A549 (cell line): Measurements from ENCODE around the gene KCNN4. TPM values are rescaled to one million over a fixed set of nuclear protein-coding genes. Genes with fewer than 3 reads are reported as not detected.
A peak's percentile ranks its signal among the peaks of the same experiment; 100 is the strongest.

Source experiments
- ATAC-seq, 2 experiments: fragments of 200-7000 bp in 1 of 2; fragments of >200 bp in 1 of 2; cut with Nextera tagmentation in 1 of 2; cut with Tn5 transposase in 1 of 2; 3 replicates each; pipeline versions ENCODE4 v1.8.0 to v1.9.1; 2018 to 2020; ENCODE audit warnings: mild to moderate bottlenecking in 1 of 2, moderate library complexity in 1 of 2
- CTCF ChIA-PET: fragments of 300-600 bp; sonication (Branson Sonifier 250); formaldehyde crosslinking; extraction: SDS; loops from one replicate; lab custom pipeline; 2021; ENCODE audit warnings: antibody characterized with exemption, inconsistent platforms; lab: Yijun Ruan, JAX
- POLR2A ChIA-PET: fragments of 350-600 bp; formaldehyde crosslinking; extraction: SDS; loops from one replicate; lab custom pipeline; 2021; ENCODE audit warnings: antibody characterized with exemption, inconsistent platforms; lab: Yijun Ruan, JAX
- DNase-seq, 2 experiments: peaks; one replicate each; pipeline versions ENCODE4 v3.0.0 to v3.0.0-alpha.2; 2011 to 2016; ENCODE audit warnings: low read depth in 1 of 2, low spot score in 1 of 2
- FAIRE-seq: peaks from 2 replicates; lab custom pipeline; 2011; peaks lifted over from hg19 to GRCh38; lab: Jason Lieb, UNC
- H3K27ac ChIP-seq, 2 experiments: fragments of >200 bp; sonication (Bioruptor Twin); formaldehyde crosslinking; 3 replicates each; pipeline ENCODE4 v1.5.1; 2016 to 2017
- H3K4me1 ChIP-seq: fragments of >200 bp; sonication (Bioruptor Twin); formaldehyde crosslinking; 3 replicates; pipeline ENCODE4 v1.6.1; 2016
- H3K4me2 ChIP-seq: fragments of >200 bp; sonication (Bioruptor Twin); formaldehyde crosslinking; 3 replicates; pipeline ENCODE4 v1.6.1; 2016
- H3K4me3 ChIP-seq: fragments of >200 bp; sonication (Bioruptor Twin); formaldehyde crosslinking; 3 replicates; pipeline ENCODE4 v1.5.1; 2016
- H3K9me3 ChIP-seq: fragments of >200 bp; sonication (Bioruptor Twin); formaldehyde crosslinking; 3 replicates; pipeline ENCODE4 v1.6.1; 2016
- BHLHE40 ChIP-seq: IDR thresholded peaks from 2 replicates; pipeline ENCODE4 v1.6.1; 2012; ENCODE audit warnings: low read depth, low read length, inconsistent platforms
- CBX8 ChIP-seq: fragments of 200-600 bp; sonication (generic); IDR thresholded peaks from 2 replicates; pipeline ENCODE4 v1.6.1; 2016
- CHD4 ChIP-seq: fragments of 200-600 bp; sonication (generic); IDR thresholded peaks from 2 replicates; pipeline ENCODE4 v1.6.1; 2016; ENCODE audit warnings: antibody characterized with exemption, mild to moderate bottlenecking, borderline replicate concordance
- E2F6 ChIP-seq: IDR thresholded peaks from 2 replicates; pipeline ENCODE4 v1.6.1; 2012; ENCODE audit warnings: low read depth, borderline replicate concordance
- EHF ChIP-seq: fragments of 250-450 bp; sonication (Bioruptor Pico); IDR thresholded peaks from 2 replicates; pipeline ENCODE4 v1.5.0; 2020; ENCODE audit warnings: mild to moderate bottlenecking
- EHMT2 ChIP-seq: fragments of 200-600 bp; sonication (generic); IDR thresholded peaks from 2 replicates; pipeline ENCODE4 v1.6.1; 2016; ENCODE audit warnings: antibody characterized with exemption, low read depth, mild to moderate bottlenecking, moderate library complexity
- ELK1 ChIP-seq: fragments of 150-350 bp; IDR thresholded peaks from 2 replicates; pipeline ENCODE4 v1.6.1; 2014; ENCODE audit warnings: low read depth, mild to moderate bottlenecking, low read length
- FOSL2 ChIP-seq, 2 experiments: fragments of 450-650 bp in 1 of 2; fragments of >200 bp in 1 of 2; sonication (Bioruptor Twin) in 1 of 2; formaldehyde crosslinking; IDR thresholded peaks; 2 replicates each; pipeline versions ENCODE4 v1.5.0 to v1.6.1; 2016 to 2020; ENCODE audit warnings: mild to moderate bottlenecking in 1 of 2, moderate library complexity in 1 of 2
- KDM1A ChIP-seq: fragments of 200-600 bp; sonication (generic); IDR thresholded peaks from 2 replicates; pipeline ENCODE4 v1.6.1; 2016; ENCODE audit warnings: low read depth, mild to moderate bottlenecking
- MAFK ChIP-seq: fragments of 450-650 bp; IDR thresholded peaks from 2 replicates; pipeline ENCODE4 v1.6.1; 2014; ENCODE audit not compliant: partially characterized antibody
- MAX ChIP-seq: IDR thresholded peaks from 2 replicates; pipeline ENCODE4 v1.6.1; 2012
- NFE2L2 ChIP-seq: fragments of 150-350 bp; conservative IDR thresholded peaks from 2 replicates; pipeline ENCODE4 v1.6.1; 2014; ENCODE audit warnings: low read length
- NR3C1 ChIP-seq: fragments of >200 bp; sonication (Bioruptor Twin); formaldehyde crosslinking; IDR thresholded peaks from 3 replicates; pipeline ENCODE4 v1.6.1; 2017
- PHF8 ChIP-seq: fragments of 200-600 bp; sonication (generic); IDR thresholded peaks from 2 replicates; pipeline ENCODE4 v1.6.1; 2016; ENCODE audit warnings: low read depth, mild to moderate bottlenecking, antibody characterized with exemption, moderate library complexity, borderline replicate concordance
- POLR2AphosphoS2 ChIP-seq: conservative IDR thresholded peaks from 2 replicates; pipeline ENCODE4 v1.6.1; 2012; ENCODE audit warnings: low read length, improper control_type of control experiment, inconsistent platforms
- RAD21 ChIP-seq, 2 experiments: fragments of >200 bp in 1 of 2; sonication (Bioruptor Twin) in 1 of 2; formaldehyde crosslinking in 1 of 2; IDR thresholded peaks in 1 of 2; conservative IDR thresholded peaks in 1 of 2; 2 replicates in 1 of 2; 3 replicates in 1 of 2; pipeline ENCODE4 v1.6.1; 2012 to 2018; ENCODE audit warnings: inconsistent platforms in 1 of 2
- RARB ChIP-seq: fragments of 250-450 bp; sonication (Bioruptor Pico); IDR thresholded peaks from 2 replicates; pipeline ENCODE4 v1.8.0; 2021; ENCODE audit warnings: mild to moderate bottlenecking, moderate library complexity
- RFX5 ChIP-seq: fragments of 450-650 bp; IDR thresholded peaks from 2 replicates; pipeline ENCODE4 v1.7.1; 2014; ENCODE audit warnings: antibody characterized with exemption, mild to moderate bottlenecking, moderate library complexity
- RNF2 ChIP-seq: fragments of 200-600 bp; sonication (generic); IDR thresholded peaks from 2 replicates; pipeline ENCODE4 v1.6.1; 2016; ENCODE audit warnings: low read depth, mild to moderate bottlenecking, antibody characterized with exemption, moderate library complexity, borderline replicate concordance
- SMC3 ChIP-seq: fragments of >200 bp; sonication (Bioruptor Twin); formaldehyde crosslinking; IDR thresholded peaks from 3 replicates; pipeline ENCODE4 v1.6.1; 2018; ENCODE audit warnings: inconsistent platforms
- TFCP2L1 ChIP-seq: fragments of 250-450 bp; sonication (Bioruptor Pico); IDR thresholded peaks from 2 replicates; pipeline ENCODE4 v1.5.0; 2021; ENCODE audit warnings: mild to moderate bottlenecking
- ZFP36 ChIP-seq: fragments of 450-650 bp; IDR thresholded peaks from 2 replicates; pipeline ENCODE4 v1.6.1; 2014; ENCODE audit warnings: borderline replicate concordance; ENCODE audit not compliant: partially characterized antibody
- ZSCAN20 ChIP-seq: fragments of 250-450 bp; sonication (Bioruptor Pico); IDR thresholded peaks from 2 replicates; pipeline ENCODE4 v1.8.0; 2022; ENCODE audit warnings: mild to moderate bottlenecking, moderate library complexity
- WGBS: methylation state at CpG from one replicate; pipeline ENCODE4 v1.1.6; 2017; ENCODE audit errors: missing lambda C conversion rate; 5-methylcytosine and 5-hydroxymethylcytosine counted together
- polyA plus RNA-seq, 4 experiments: library from polyadenylated mRNA; depleted of rRNA in 3 of 4; stranded (reverse); fragments of >200 nt; fragmentation: RNase III in 1 of 4; extraction: RNeasy Plus Mini Kit Qiagen cat#74134 plus additional on column Dnase treatment in 1 of 4; gene quantifications; 2 replicates in 3 of 4; 3 replicates in 1 of 4; pipeline ENCODE4 v1.2.3, GENCODE V29; 2011 to 2017
- TF ChIP-seq, protein P1 (sequence below): fragments of >200 bp; sonication (Bioruptor Twin); formaldehyde crosslinking; IDR thresholded peaks from 3 replicates; pipeline ENCODE4 v1.6.1; 2016
- TF ChIP-seq, protein P2 (sequence below): fragments of 250-450 bp; sonication (Bioruptor Pico); IDR thresholded peaks from 2 replicates; pipeline ENCODE4 v1.5.0; 2020; ENCODE audit warnings: low read depth, mild to moderate bottlenecking, moderate library complexity
- TF ChIP-seq, protein P3 (sequence below): fragments of 450-650 bp; IDR thresholded peaks from 2 replicates; pipeline ENCODE4 v1.6.1; 2014; ENCODE audit warnings: antibody characterized with exemption
- TF ChIP-seq, protein P4 (sequence below): fragments of 200-600 bp; sonication (generic); IDR thresholded peaks from 2 replicates; pipeline ENCODE4 v1.6.1; 2016; ENCODE audit warnings: antibody characterized with exemption, mild to moderate bottlenecking, moderate library complexity

KCNN4 gene
- polyA plus RNA-seq, 2 of the 4 experiments (the other 2 are of a cell fraction): 15.7 to 21.0 TPM

DNA sequence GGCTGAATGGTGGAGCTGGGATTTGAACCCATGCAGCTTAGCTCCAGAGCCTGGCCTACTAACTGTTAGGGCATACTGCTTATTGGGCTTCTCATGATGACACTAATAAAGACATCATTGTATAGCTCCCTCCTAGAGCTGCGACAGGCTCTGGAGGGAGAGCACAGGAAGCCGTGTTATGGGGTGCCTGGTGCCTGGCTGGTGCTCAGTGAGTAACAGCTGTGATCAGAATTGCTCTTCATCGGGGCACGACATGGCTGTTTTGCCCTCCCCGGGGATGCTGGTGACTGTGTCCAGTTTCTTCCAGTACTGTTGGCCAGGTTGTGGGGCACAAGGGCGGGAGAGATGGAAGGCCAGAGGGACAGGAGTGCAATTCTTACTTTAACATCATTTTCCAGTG, 16.3 kb upstream of the KCNN4 start (continued):
- TF ChIP-seq, protein P1, sequence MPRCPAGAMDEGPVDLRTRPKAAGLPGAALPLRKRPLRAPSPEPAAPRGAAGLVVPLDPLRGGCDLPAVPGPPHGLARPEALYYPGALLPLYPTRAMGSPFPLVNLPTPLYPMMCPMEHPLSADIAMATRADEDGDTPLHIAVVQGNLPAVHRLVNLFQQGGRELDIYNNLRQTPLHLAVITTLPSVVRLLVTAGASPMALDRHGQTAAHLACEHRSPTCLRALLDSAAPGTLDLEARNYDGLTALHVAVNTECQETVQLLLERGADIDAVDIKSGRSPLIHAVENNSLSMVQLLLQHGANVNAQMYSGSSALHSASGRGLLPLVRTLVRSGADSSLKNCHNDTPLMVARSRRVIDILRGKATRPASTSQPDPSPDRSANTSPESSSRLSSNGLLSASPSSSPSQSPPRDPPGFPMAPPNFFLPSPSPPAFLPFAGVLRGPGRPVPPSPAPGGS: no peak

GRCh38 chr19:43790587-43790986, 9.8 kb upstream of the KCNN4 start:
- ChIA-PET POLR2A (interaction anchor here (0.9 kb wide), 1 partner anchor 35 kb away, joined by 4 read pairs; the partner anchor contains the start of gene SMG9), CTCF (interaction anchor here (0.9 to 24.0 kb wide), 5 partner anchors 17 to 271 kb away, joined by 4 to 565 read pairs (median 4); partner anchors contain the start of gene SMG9)
- peak in 1 of 2 experiments; percentile 35; a peak in 2 of 6 replicates for ATAC-seq
- Histone ChIP-seq H3K4me1 (no peaks in the 10 kb centered on the region), H3K4me3 (no peak overlapping the region), H3K9me3 (peaks cover 3% of the 10 kb centered on the region; the same call in 1 of the 3 replicates), H3K4me2 (no peak overlapping the region), H3K27ac (no peak overlapping the region)
- DNase-seq: no peak
- TF ChIP-seq NR3C1 (no peak), EHF (CRISPR knock-in tag) (no peak), EHMT2 (no peak), MAX (no peak), BHLHE40 (no peak), MAFK (no peak), RFX5 (no peak), NFE2L2 (no peak), E2F6 (no peak), RAD21 (conservative IDR thresholded peaks at IDR 0.05 in 1 of 2, IDR thresholded peaks at IDR 0.05 in 1 of 2) (no peak), POLR2AphosphoS2 (no peak), SMC3 (no peak), TFCP2L1 (no peak)
- TF ChIP-seq, protein P2, sequence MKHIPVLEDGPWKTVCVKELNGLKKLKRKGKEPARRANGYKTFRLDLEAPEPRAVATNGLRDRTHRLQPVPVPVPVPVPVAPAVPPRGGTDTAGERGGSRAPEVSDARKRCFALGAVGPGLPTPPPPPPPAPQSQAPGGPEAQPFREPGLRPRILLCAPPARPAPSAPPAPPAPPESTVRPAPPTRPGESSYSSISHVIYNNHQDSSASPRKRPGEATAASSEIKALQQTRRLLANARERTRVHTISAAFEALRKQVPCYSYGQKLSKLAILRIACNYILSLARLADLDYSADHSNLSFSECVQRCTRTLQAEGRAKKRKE (CRISPR knock-in tag): no peak
- FAIRE-seq: no peak
- 15% methylated on average over 3 of the region's 3 CpGs for WGBS

DNA sequence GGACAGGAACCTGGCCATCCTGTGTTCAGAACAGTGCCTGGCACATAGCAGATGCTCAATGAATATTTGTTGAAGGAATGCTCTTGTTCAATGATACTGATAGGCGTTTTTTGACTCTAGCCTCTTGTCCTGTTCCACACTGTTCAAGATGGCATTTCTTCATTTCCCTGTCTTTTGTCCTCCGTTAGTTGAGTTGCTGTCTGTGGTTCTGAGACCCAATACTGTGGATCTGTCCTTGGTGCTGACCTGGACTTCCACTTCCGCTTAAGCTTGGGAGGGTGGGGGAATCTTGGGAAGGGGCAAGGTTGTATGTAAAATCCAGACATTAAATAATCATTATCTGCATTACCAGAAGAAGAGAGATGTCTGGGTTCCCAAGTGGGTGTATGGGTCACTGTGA, 8.3 kb upstream of the KCNN4 start:
- peaks cover 12% of the 10 kb centered on the region for H3K4me1 ChIP-seq
- DNase-seq (peak in 1 of 2 experiments; percentile 42), FAIRE-seq (peak; percentile 39), ATAC-seq (no peak)
- WGBS: 16% methylated on average over 3 of the region's 3 CpGs
- no peak overlapping the region for H3K4me3 ChIP-seq
- no peak overlapping the region for H3K4me2 ChIP-seq
- ChIA-PET CTCF (interaction anchor here (1.8 to 24.0 kb wide), 3 partner anchors 21 to 44 kb away, joined by 5 to 565 read pairs (median 103); partner anchors contain the start of gene SMG9), POLR2A (no interaction called here)
- no peak overlapping the region for H3K27ac ChIP-seq
- H3K9me3 ChIP-seq: no peaks in the 10 kb centered on the region
- TF ChIP-seq KDM1A (no peak), RNF2 (no peak), FOSL2 (IDR thresholded peaks at IDR 0.05) (no peak), FOSL2 (CRISPR knock-in tag; IDR thresholded peaks at IDR 0.05) (no peak), PHF8 (no peak), RARB (CRISPR knock-in tag) (no peak), ELK1 (no peak), EHMT2 (peak; percentile 68), NR3C1 (no peak), CBX8 (no peak), ZSCAN20 (CRISPR knock-in tag) (peak; percentile 46; the same call in 1 of the 2 replicates), CHD4 (no peak), ZFP36 (no peak)
- TF ChIP-seq, protein P3, sequence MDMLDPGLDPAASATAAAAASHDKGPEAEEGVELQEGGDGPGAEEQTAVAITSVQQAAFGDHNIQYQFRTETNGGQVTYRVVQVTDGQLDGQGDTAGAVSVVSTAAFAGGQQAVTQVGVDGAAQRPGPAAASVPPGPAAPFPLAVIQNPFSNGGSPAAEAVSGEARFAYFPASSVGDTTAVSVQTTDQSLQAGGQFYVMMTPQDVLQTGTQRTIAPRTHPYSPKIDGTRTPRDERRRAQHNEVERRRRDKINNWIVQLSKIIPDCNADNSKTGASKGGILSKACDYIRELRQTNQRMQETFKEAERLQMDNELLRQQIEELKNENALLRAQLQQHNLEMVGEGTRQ: no peak
- TF ChIP-seq, protein P4, sequence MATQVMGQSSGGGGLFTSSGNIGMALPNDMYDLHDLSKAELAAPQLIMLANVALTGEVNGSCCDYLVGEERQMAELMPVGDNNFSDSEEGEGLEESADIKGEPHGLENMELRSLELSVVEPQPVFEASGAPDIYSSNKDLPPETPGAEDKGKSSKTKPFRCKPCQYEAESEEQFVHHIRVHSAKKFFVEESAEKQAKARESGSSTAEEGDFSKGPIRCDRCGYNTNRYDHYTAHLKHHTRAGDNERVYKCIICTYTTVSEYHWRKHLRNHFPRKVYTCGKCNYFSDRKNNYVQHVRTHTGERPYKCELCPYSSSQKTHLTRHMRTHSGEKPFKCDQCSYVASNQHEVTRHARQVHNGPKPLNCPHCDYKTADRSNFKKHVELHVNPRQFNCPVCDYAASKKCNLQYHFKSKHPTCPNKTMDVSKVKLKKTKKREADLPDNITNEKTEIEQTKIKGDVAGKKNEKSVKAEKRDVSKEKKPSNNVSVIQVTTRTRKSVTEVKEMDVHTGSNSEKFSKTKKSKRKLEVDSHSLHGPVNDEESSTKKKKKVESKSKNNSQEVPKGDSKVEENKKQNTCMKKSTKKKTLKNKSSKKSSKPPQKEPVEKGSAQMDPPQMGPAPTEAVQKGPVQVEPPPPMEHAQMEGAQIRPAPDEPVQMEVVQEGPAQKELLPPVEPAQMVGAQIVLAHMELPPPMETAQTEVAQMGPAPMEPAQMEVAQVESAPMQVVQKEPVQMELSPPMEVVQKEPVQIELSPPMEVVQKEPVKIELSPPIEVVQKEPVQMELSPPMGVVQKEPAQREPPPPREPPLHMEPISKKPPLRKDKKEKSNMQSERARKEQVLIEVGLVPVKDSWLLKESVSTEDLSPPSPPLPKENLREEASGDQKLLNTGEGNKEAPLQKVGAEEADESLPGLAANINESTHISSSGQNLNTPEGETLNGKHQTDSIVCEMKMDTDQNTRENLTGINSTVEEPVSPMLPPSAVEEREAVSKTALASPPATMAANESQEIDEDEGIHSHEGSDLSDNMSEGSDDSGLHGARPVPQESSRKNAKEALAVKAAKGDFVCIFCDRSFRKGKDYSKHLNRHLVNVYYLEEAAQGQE: peak; percentile 93
